Activated CD8-positive, alpha-beta memory T cell treated with anti-CD3 and anti-CD28 coated beads, Interleukin-2, amount 50 U/mL, for 24 hours (primary cell): ENCODE data around the gene SCARB1.
"Not testable (repeated sequence)": the region's sequence is repeated elsewhere in the genome, so short reads cannot be mapped to it uniquely, and the experiment has no call there.

Experiments used
- DNase-seq: peaks from one replicate; pipeline ENCODE4 v3.0.0-alpha.2; 2020; ENCODE audit errors: extremely low read depth

The SCARB1 gene, protein sequence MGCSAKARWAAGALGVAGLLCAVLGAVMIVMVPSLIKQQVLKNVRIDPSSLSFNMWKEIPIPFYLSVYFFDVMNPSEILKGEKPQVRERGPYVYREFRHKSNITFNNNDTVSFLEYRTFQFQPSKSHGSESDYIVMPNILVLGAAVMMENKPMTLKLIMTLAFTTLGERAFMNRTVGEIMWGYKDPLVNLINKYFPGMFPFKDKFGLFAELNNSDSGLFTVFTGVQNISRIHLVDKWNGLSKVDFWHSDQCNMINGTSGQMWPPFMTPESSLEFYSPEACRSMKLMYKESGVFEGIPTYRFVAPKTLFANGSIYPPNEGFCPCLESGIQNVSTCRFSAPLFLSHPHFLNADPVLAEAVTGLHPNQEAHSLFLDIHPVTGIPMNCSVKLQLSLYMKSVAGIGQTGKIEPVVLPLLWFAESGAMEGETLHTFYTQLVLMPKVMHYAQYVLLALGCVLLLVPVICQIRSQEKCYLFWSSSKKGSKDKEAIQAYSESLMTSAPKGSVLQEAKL

DNA sequence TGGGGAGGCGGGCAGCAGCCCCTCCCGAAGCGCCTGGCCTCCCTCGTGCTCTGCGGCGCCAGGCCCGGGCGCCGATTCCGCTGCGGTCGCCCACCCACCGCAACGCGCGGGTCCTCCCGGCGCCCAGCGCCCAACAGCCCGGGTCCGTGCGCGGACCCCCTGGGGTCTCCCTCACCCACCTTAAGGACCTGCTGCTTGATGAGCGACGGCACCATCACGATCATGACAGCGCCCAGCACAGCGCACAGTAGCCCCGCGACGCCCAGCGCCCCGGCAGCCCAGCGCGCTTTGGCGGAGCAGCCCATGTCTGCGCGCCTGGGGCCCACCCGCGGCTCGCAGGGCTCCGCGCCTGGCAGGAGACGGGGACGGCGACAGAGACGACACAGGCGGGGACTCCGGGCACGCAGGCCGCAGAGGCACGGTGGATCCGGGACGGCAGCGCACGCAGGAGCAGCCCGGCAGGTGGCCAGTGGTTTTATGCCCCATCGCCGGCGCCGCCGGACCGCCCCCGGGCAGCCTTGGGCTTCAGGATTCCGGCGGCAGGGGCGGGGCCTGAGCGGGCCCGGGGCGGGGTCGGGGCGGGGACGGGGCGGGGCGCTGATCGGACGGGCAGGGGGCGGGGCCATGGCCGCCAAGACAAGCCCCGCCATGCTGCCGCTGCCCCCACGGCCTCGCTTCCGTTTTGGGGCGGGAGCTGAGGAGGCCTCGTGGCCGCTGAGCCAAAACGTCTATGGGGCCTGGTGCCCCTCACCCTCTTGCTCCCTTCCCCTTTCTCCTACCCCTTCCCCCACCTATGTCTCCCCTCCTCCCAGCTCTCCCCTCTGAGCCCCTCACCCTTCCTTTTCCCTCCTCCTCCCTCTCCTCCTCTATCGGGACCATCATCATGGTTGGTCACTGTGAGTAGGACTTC, at the start of gene SCARB1:
SCARB1 (minus strand) TSS at position 449 of the 910 bp plus-strand sequence; CDS start at position 305, 144 bp downstream.
- no peak for DNase-seq

DNA sequence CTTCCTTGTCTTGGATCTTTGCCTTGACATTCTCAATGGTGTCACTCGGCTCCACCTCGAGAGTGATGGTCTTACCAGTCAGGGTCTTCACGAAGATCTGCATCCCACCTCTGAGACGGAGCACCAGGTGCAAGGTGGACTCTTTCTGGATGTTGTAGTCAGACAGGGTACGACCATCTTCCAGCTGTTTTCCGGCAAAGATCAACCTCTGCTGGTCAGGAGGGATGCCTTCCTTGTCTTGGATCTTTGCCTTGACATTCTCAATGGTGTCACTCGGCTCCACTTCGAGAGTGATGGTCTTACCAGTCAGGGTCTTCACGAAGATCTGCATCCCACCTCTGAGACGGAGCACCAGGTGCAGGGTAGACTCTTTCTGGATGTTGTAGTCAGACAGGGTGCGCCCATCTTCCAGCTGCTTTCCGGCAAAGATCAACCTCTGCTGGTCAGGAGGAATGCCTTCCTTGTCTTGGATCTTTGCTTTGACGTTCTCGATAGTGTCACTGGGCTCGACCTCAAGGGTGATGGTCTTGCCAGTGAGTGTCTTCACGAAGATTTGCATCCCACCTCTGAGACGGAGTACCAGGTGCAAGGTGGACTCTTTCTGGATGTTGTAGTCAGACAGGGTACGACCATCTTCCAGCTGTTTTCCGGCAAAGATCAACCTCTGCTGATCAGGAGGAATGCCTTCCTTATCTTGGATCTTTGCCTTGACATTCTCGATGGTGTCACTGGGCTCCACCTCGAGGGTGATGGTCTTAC, 49.0 kb upstream of the SCARB1 start:
- DNase-seq = not testable (repeated sequence)

DNA sequence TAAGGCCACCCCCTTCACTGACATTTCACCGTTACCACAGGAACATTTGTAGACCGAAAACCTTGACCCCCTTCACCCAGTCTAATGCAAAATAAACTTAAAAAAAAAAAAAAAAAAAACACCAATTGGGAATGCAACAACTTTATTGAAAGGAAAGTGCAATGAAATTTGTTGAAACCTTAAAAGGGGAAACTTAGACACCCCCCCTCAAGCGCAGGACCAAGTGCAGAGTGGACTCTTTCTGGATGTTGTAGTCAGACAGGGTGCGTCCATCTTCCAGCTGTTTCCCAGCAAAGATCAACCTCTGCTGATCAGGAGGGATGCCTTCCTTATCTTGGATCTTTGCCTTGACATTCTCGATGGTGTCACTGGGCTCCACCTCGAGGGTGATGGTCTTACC, 47.9 kb upstream of the SCARB1 start:
- DNase-seq = not testable (repeated sequence)

DNA sequence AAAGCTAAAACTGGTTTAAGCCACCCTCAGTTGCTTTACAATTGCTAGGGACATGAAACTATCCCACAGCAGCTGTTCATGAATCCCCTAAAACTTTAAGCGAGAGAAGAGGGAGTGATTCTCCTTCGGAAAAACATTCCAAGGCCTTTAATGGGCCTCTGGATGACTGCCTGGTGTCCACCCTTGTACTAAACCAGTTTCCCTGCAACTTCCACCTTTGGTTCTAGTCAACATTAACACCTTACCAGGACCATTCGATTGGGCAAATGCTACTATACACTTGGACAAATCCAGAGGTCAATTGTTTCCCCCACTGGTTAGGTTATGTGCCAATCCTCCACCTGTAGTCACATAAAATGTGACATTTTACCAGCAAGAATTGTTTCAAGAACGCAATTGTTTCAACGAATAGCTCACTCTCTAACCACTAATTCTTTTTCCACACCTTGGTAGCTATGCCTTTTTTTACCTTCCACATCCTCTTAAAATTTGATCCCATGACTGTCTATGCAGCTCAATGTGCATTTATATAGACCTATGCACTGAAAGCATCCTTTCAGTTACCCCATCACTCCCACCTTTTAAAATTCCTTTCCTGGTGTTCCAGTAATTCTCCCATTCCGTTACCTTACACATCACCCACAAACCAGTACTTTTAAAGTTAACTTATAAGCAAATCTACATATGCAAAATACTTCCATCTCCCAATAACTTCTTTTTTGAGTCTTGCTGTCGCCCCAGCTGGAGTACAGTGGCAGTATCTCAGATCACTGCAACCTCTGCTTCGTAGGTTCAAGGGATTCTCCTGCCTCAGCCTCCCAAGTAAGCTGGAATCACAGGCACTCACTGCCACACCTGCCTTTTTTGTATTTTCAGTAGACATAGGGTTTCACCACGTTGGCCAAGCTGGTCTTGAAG, 47.2 kb upstream of the SCARB1 start:
- DNase-seq = no peak

DNA sequence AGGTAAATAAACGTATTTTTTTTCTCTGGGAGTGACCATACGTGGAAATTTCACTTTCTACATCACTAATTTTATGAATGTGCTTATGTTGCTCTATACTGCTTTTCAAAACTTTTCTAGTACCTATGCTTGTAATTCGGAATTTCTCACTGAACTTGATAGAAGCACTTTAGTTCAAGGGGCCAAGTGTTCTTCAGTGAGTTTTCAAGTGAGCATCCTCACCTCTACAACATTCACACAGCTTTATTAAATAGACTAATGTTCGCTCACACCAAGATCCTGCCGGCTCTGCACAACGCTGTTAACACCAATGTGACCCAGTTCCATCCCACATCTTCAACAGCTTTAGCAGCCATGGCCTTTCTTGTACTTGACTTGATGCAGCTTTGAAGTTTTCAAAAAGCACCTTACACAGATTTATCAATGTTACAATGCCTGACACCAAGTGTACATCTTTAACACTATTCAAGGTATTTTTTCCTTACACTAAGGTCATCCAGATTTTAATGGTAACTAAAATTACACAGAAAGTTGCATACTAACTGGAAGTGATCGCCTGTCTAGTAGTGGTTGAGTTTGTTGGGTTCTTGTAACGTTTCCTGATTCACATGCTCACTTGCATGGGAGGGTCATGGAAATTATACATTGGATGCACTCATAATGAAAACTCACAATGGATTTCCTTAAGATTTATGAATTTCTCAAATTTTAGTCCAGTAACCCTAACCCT, 46.3 kb upstream of the SCARB1 start:
- DNase-seq = no peak

DNA sequence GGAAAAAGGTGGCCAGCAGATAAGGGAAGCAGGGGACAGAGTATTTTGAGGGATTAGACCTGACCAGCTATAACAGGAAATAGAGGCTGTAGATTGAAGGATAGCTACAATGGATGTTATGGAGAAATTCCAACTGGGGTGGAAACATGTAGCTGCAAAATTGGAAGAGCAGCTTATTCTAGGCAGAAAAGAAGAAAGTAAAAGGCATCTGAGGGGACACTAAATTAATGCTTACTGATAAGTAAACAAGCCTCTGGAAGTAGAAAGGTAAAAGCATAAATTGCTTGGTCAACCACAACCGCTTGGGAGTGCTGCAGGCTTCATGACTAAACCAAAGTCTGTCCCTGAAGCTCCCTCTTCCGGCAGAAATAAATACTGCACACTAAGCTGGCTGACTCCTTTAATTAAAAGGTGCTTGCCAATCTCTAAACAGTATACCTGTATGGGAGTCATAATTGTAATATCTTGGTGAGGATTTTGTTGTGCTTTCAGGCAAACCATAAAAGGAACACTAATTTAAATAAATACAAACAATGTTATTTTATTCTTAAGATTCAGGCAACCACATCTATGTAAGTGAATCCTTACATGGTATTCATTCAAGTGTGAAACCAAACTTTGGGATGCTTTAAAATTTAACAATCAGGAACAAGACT, 43.1 kb upstream of the SCARB1 start:
- DNase-seq = peak; percentile 81

DNA sequence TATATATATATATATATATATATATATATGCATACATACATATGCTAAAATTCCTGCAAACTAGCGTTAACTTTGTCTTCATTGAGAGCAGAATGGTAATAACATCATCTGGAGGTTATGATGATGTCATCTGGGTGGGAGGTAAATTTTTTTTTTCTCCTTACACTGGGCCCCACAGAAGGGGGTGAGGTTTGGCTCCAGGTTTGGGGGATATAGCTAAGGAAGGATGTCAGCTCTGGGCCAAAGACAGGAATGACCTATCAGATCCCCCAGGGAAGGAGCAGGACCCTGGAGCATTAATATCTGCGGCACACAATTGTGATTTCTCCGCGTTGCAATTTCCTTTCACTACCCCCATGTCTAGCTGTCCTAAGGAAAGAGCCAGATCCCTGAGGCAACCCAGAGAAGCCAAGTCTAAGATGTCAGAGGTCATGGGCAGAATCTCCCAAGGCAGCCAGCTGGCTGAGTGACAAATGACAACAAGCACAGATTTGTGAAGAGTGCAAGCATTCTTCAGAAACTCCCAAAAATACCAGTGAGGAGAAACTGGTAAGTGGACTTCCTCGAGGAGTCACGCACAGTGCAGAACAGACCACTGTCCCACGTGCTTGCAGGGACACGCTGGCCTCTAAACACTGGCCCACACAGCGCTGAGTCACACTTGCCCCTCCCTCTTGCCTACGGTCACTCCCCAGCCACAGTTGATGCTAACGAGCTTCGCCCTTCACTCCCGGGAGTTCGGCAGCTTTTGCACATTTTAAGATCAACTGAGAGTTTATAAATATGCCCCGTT, 40.8 kb upstream of the SCARB1 start:
- DNase-seq = no peak

DNA sequence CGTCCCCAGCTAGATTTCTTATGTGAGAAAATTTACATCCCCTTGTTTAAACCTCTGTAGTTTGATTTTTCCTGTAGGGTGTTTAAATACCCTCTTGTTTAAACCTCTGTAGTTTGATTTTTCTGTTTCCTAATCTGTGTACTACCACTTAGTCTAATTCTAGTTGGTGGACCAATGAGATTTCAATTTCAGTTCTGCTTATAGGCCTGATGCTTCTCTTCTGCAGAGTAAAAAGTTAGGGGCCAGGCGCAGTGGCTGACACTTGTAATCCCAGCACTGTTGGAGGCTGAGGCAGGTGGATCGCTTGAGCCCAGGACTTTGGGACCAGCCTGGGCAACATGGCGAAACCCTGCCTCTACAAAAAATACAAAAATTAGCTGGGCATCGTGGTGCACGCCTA, 39.3 kb upstream of the SCARB1 start:
- DNase-seq = no peak

DNA sequence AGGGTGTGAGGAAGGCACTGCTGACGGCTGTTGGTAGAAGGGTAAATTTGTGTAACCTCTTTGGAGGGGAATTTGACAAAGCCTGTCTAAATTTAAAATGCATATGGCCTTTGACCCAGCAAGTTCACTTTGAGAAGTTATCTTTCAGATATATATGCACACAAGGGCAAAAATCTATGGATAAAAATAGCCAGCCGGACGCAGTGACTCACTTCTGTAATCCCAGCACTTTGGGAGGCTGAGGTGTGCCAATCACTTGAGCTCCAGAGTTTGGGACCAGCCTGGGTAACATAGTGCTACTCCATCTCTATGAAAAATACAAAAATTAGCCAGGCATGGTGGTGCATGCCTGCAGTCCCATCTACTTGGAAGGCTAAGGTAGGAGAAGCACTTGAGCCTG, 37.3 kb upstream of the SCARB1 start:
- DNase-seq = no peak

DNA sequence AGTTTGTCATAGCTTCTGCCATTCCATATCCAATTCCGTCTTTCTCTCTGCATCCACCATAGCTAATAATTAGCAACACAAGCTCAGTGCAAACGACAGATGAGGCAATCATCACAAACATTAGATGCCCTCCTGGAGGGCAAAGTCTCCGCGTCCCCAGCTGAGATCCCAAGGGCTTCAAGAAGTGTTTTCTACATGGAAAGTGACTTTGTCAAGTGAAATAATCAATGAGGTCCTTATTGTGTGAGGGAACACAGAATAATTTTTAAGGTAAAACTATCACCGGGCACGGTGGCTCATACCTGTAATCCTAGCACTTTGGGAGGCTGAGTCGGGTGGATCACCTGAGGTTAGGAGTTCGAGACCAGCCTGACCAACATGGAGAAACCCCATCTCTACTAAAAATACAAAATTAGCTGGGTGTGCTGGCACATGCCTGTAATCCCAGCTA, 36.7 kb upstream of the SCARB1 start:
- DNase-seq = not testable (repeated sequence)

DNA sequence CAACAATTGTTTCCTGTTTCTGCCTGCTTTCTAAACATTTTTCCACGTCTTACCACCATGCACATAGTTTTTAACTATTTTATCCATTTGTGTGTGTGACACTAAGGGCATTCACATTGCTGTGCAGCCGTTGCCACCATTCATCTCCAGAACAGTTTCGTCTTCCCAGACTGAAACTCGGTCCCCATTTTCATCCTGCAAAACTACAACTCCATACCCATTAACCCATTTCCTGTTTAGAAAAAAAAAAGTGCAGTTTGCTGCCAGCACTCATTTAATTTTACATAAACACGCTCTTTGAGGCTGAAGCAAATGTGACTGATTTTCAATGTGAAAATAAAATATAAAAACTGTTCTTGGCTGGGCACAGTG, 35.2 kb upstream of the SCARB1 start:
- no peak for DNase-seq

DNA sequence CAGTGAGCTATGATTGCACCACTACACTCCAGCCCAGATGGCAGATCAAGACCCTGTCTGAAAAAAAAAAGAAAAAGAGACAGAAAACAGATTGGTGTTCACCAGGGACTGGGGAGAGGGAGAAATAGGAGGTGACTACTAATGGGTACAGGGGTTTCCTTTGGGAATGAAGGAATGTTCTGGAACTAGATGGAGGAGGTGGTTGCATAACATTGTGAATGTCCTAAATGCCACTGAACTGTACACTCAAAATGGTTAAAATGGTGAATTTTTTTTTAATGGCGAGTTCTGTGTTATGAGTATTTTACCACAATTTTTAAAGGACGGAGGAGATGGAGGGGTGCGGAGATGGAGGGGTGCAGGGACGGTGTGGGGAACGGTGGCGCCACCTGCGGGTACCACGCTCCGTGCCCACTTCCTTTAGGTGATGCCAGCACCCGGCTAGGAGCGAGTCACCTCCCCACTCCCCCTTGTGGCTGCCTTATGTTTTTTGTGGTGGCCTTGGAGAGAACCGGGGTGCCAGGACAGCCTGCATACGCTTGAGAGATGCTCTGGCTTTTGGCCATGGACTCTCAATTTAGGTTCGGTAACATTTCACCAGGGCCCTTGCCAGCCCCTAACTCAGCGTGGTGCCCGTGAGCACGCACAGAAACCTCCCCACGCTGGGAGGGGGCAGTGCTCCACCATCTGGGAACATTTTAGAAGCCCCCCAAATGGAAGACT, 34.7 kb upstream of the SCARB1 start:
- no peak for DNase-seq

DNA sequence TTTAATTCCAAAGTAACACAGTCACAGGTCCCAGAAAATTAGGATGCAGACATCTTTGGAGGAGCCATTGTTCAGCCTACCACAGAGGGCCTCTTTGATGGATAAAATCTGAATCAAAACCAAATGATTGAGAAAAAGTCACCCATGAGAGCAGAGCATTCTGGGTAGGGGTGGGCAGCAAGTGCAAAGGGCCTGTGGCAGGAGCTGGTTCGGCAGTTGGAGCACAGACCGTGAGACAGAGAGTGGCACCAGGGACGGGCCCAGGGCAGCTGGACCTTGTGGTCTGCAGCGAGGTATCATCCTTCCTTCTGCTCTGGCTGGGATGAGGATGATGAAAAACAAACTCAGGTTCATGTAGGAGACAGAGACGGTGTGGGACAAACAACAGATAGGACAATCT, 32.8 kb upstream of the SCARB1 start:
- no peak for DNase-seq

DNA sequence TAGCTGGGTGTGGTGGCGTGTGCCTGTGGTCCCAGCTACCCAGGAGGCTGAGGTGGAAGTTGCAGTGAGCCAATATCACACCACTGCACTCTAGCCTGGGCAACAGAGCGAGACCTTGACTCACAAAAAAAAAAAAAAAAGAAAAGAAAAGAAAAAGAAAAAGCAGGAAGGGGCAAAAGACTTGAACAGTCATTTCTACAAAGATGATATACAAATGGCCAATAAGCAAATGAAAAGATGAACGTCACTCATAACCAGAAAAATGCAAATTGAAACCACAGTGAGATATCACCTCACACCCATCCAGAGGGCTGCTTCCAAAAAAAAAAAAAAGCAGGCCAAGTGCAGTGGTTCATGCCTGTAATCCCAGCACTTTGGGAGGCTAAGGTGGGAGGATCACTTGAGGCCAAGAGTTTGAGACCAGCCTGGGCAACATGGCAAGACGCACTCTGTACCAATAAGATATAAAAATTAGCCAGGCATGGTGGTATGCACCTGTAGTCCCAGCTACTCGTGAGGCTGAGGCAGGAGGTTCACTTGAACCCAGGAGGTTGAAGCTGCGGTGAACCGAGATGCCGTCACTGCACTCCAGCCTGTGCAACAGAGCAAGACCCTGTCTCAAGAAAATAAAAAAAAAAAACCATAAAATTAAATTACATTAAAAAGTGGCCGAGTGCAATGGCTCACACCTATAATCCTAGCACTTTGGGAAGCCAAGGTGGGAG, 30.3 kb upstream of the SCARB1 start:
- DNase-seq = no peak

DNA sequence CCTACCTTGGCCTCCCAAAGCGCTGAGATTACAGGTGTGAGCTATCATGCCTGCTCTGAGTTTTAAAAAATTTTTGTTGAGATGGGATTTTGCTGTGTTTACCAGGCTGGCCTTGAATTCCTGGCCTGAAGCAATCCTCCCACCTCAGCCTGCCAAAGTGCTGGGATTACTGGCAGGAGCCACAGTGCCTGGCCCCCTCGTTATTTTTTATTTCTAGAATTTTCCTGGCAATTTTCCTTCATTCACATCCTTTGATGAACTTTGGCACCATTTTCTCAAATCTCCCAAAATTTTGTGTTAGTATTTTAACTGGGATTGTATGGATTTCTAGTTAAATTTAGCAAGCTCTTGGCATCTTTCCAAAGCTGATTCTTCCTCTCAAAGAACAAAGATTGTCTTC, 24.6 kb upstream of the SCARB1 start:
- no peak for DNase-seq

DNA sequence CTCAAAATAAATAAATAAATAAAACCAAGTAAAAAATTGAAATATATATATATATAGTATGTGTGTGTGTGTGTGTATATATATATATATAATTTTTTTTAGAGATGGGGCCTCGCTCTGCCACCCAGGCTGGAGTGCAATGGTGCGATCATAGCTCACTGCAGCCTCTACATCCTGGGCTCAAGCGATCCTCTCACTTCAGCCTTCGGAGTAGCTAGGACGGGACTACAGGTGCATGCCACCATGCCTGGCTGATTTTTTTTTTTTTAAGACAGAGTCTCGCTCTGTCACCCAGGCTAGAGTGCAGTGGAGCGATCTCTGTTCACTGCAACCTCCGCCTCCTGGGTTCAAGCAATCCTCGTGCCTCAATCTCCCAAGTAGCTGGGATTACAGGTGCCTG, 24.1 kb upstream of the SCARB1 start:
- DNase-seq = not testable (repeated sequence)
